Suprapubic skin (tissue), 4 donors: ENCODE results near the gene DNAH14. TPM values are rescaled to one million over a fixed set of nuclear protein-coding genes. Genes with fewer than 3 reads are reported as not detected.
"Not testable (repeated sequence)": the region's sequence is repeated elsewhere in the genome, so short reads cannot be mapped to it uniquely, and the experiment has no call there.

Experiments
- DNase-seq, 2 donors: peaks; one replicate each; pipeline ENCODE4 v3.0.0-alpha.2; 2019; ENCODE audit warnings: low spot score in 2 of 2
- H3K27ac ChIP-seq: fragments of 200-600 bp; sonication (generic); one replicate; pipeline ENCODE4 v1.5.1; 2019
- H3K27me3 ChIP-seq: fragments of 200-600 bp; sonication (generic); one replicate; pipeline ENCODE4 v1.5.1; 2019
- H3K36me3 ChIP-seq: fragments of 200-600 bp; sonication (generic); one replicate; pipeline ENCODE4 v1.5.1; 2019
- H3K4me1 ChIP-seq: fragments of 200-600 bp; sonication (generic); one replicate; pipeline ENCODE4 v1.5.1; 2019
- H3K4me3 ChIP-seq: fragments of 200-600 bp; sonication (generic); one replicate; pipeline ENCODE4 v1.5.1; 2019; ENCODE audit warnings: mild to moderate bottlenecking
- H3K9me3 ChIP-seq: fragments of 200-600 bp; sonication (generic); one replicate; pipeline ENCODE4 v1.5.1; 2019
- EP300 ChIP-seq: sonication (generic); formaldehyde crosslinking; IDR thresholded peaks from one replicate; pipeline ENCODE4 v1.6.1; 2017; ENCODE audit warnings: antibody characterized with exemption
- POLR2A ChIP-seq, 2 donors: fragments of 450-650 bp; IDR thresholded peaks; one replicate each; pipeline ENCODE4 v1.6.1; 2017; ENCODE audit warnings: antibody characterized with exemption in 2 of 2, mild to moderate bottlenecking in 2 of 2, moderate library complexity in 2 of 2
- POLR2AphosphoS5 ChIP-seq, 3 donors: sonication (generic); formaldehyde crosslinking; IDR thresholded peaks; one replicate each; pipeline ENCODE4 v1.6.1; 2017; ENCODE audit warnings: antibody characterized with exemption in 3 of 3
- WGBS: methylation state at CpG from one replicate; pipeline ENCODE4 v1.1.5; 2018; 5-methylcytosine and 5-hydroxymethylcytosine counted together
- total RNA-seq, 4 donors: library from RNA; depleted of rRNA; stranded (reverse); fragments of >200 nt; gene quantifications; one replicate each; pipeline ENCODE4 v1.1.0, GENCODE V29; 2016
- TF ChIP-seq, protein P1 (sequence below), 2 donors: fragments of 200-600 bp in 1 of 2; fragments of 450-650 bp in 1 of 2; sonication (generic) in 1 of 2; IDR thresholded peaks; one replicate each; pipeline ENCODE4 v1.5.1; 2016 to 2019; ENCODE audit warnings: antibody characterized with exemption in 2 of 2, mild to moderate bottlenecking in 1 of 2, moderate library complexity in 1 of 2

DNAH14 gene
- total RNA-seq, 4 donors from 2014 or later = 4.2 to 6.2 (median 5.4) TPM

DNA sequence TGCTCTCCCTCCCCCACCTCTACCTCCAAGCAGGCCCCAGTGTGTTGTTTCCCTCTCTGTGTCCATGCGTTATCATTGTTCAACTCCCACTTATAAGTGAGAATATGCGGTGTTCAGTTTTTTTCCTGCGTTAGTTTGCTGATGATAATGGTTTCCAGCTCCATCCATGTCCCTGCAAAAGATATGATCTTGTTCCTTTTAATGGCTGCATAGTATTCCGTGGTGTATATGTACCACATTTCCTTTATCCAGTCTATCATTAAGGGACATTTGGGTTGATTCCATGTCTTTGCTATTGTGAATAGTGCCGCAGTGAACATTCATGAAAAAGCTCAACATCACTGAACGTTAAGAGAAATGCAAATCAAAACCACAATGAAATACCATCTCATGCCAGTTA, 58.6 kb downstream of the DNAH14 start:
- H3K4me1 ChIP-seq = no peaks in the 10 kb centered on the region
- H3K27me3 ChIP-seq = no peaks in the 10 kb centered on the region
- TF ChIP-seq POLR2A (IDR thresholded peaks at IDR 0.05) (no peak), POLR2AphosphoS5 (IDR thresholded peaks at IDR 0.05) (no peak), EP300 (no peak)
- TF ChIP-seq, protein P1, sequence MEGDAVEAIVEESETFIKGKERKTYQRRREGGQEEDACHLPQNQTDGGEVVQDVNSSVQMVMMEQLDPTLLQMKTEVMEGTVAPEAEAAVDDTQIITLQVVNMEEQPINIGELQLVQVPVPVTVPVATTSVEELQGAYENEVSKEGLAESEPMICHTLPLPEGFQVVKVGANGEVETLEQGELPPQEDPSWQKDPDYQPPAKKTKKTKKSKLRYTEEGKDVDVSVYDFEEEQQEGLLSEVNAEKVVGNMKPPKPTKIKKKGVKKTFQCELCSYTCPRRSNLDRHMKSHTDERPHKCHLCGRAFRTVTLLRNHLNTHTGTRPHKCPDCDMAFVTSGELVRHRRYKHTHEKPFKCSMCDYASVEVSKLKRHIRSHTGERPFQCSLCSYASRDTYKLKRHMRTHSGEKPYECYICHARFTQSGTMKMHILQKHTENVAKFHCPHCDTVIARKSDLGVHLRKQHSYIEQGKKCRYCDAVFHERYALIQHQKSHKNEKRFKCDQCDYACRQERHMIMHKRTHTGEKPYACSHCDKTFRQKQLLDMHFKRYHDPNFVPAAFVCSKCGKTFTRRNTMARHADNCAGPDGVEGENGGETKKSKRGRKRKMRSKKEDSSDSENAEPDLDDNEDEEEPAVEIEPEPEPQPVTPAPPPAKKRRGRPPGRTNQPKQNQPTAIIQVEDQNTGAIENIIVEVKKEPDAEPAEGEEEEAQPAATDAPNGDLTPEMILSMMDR (IDR thresholded peaks at IDR 0.05) = no peak
- no peaks in the 10 kb centered on the region for H3K9me3 ChIP-seq
- 91% methylated on average over 6 of the region's 6 CpGs for WGBS
- H3K27ac ChIP-seq = no peak overlapping the region
- H3K36me3 ChIP-seq = no peaks in the 10 kb centered on the region
- no peak for DNase-seq
- H3K4me3 ChIP-seq = no peak overlapping the region

GRCh38 chr1:224989615-224990014, 60.1 kb downstream of the DNAH14 start:
- Histone ChIP-seq H3K4me1 (no peaks in the 10 kb centered on the region), H3K27me3 (no peaks in the 10 kb centered on the region), H3K36me3 (no peaks in the 10 kb centered on the region), H3K9me3 (no peaks in the 10 kb centered on the region), H3K4me3 (no peak overlapping the region), H3K27ac (no peak overlapping the region)
- WGBS = 62% methylated on average over 1 of the region's 1 CpG
- no peak for DNase-seq
- TF ChIP-seq POLR2AphosphoS5 (IDR thresholded peaks at IDR 0.05) (no peak), POLR2A (IDR thresholded peaks at IDR 0.05) (no peak), EP300 (no peak)
- TF ChIP-seq, protein P1 (IDR thresholded peaks at IDR 0.05) = no peak

DNA sequence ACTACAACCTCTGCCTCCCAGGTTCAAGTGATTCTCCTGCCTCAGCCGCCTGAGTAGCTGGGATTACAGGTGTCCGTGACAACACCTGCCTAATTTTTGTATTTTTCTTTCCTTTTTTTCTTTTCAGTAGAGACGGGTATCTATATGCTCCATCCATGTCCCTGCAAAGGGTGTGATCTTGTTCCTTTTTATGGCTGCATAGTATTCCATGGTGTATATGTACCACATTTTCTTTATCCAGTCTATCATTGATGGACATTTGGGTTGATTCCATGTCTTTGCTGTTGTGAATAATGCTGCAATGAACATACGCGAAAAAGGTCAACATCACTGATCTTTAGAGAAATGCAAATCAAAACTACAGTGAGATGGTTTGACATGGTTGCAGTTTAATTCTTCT, 62.1 kb downstream of the DNAH14 start:
- H3K27me3 ChIP-seq, H3K27ac ChIP-seq, H3K4me3 ChIP-seq, DNase-seq, H3K4me1 ChIP-seq, H3K36me3 ChIP-seq, H3K9me3 ChIP-seq: not testable (repeated sequence)
- WGBS = 96% methylated on average over 5 of the region's 5 CpGs

GRCh38 chr1:224995602-224996001, 66.1 kb downstream of the DNAH14 start:
- no peak for DNase-seq
- 78% methylated on average over 1 of the region's 1 CpG for WGBS
- Histone ChIP-seq H3K4me1 (no peaks in the 10 kb centered on the region), H3K9me3 (no peaks in the 10 kb centered on the region), H3K36me3 (no peaks in the 10 kb centered on the region), H3K27ac (no peak overlapping the region), H3K27me3 (no peaks in the 10 kb centered on the region), H3K4me3 (no peak overlapping the region)
- TF ChIP-seq, protein P1 (IDR thresholded peaks at IDR 0.05) = no peak
- TF ChIP-seq POLR2A (IDR thresholded peaks at IDR 0.05) (no peak), POLR2AphosphoS5 (IDR thresholded peaks at IDR 0.05) (no peak), EP300 (no peak)

- TF ChIP-seq POLR2AphosphoS5 (IDR thresholded peaks at IDR 0.05) (no peak), EP300 (no peak), POLR2A (IDR thresholded peaks at IDR 0.05) (no peak)
- TF ChIP-seq, protein P1 (IDR thresholded peaks at IDR 0.05) = no peak
- H3K9me3 ChIP-seq = no peaks in the 10 kb centered on the region
- H3K4me3 ChIP-seq = no peak overlapping the region
- H3K36me3 ChIP-seq = no peaks in the 10 kb centered on the region
- no peaks in the 10 kb centered on the region for H3K27me3 ChIP-seq
- no peaks in the 10 kb centered on the region for H3K4me1 ChIP-seq
- no peak overlapping the region for H3K27ac ChIP-seq
- no peak for DNase-seq
- WGBS = 100% methylated on average over 1 of the region's 1 CpG
These were observed 66.8 kb downstream of the DNAH14 start for GRCh38 chr1:224996266-224996665.

DNA sequence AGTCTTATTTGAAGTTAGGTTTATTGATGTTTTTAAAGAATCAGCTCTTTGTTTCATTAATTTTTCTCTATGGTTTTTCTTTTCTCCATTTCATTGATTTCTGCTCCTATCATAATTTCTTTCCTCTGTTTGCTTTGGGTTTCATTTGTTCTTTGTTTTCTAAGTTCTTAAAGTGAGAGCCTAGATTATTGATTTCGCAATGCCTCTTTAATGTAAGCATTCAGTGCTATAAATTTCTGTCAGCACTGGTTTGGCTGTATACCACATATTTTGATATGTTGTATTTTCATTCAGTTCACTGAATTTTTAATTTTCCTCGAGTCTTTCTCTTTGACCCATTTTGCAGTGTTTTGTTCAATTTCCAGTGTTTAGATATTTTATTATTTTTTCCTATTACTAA, 68.7 kb downstream of the DNAH14 start:
- WGBS = 88% methylated on average over 2 of the region's 2 CpGs
- no peaks in the 10 kb centered on the region for H3K36me3 ChIP-seq
- H3K9me3 ChIP-seq = no peaks in the 10 kb centered on the region
- TF ChIP-seq, protein P1 (IDR thresholded peaks at IDR 0.05) = no peak
- no peak for TF ChIP-seq POLR2AphosphoS5 (IDR thresholded peaks at IDR 0.05)
- TF ChIP-seq POLR2A (IDR thresholded peaks at IDR 0.05) = no peak
- TF ChIP-seq EP300 = no peak
- DNase-seq = no peak
- H3K4me1 ChIP-seq = no peaks in the 10 kb centered on the region
- H3K27ac ChIP-seq = no peak overlapping the region
- H3K4me3 ChIP-seq = no peak overlapping the region
- H3K27me3 ChIP-seq = no peaks in the 10 kb centered on the region
